GM21526 (cell line): ENCODE data around the gene C5orf46.

Source experiments
- ATAC-seq: cut with Tn5 transposase; IDR thresholded peaks from one replicate; pipeline ENCODE4 v1.9.1; 2021; ENCODE audit warnings: moderate library complexity; ENCODE audit not compliant: unreplicated experiment, low FRiP score

Gene C5orf46

GRCh38 chr5:147863454-147864158 lies 42.7 kb downstream of the C5orf46 start:
- no peak for ATAC-seq

- ATAC-seq, result no peak
Observed at GRCh38 chr5:147860641-147861025, 45.7 kb downstream of the C5orf46 start.

GRCh38 chr5:147859962-147860640 lies 46.2 kb downstream of the C5orf46 start:
- no peak for ATAC-seq

- no peak for ATAC-seq
Observed at GRCh38 chr5:147858565-147858964, 47.8 kb downstream of the C5orf46 start.

GRCh38 chr5:147857302-147858129 lies 48.8 kb downstream of the C5orf46 start:
- peak; percentile 96 for ATAC-seq

GRCh38 chr5:147856801-147857200 lies 49.5 kb downstream of the C5orf46 start:
- ATAC-seq, result no peak

GRCh38 chr5:147855774-147856069 lies 50.6 kb downstream of the C5orf46 start:
- ATAC-seq, result no peak

GRCh38 chr5:147854894-147855773 lies 51.2 kb downstream of the C5orf46 start:
- no peak for ATAC-seq

- no peak for ATAC-seq
Observed at GRCh38 chr5:147854331-147854730, 52.0 kb downstream of the C5orf46 start.

- ATAC-seq, result no peak
Observed at GRCh38 chr5:147853372-147853987, 52.9 kb downstream of the C5orf46 start.

GRCh38 chr5:147852365-147852764 lies 54.0 kb downstream of the C5orf46 start:
- ATAC-seq, result no peak

- no peak for ATAC-seq
Observed at GRCh38 chr5:147851578-147851977, 54.8 kb downstream of the C5orf46 start.

GRCh38 chr5:147849226-147849625 lies 57.1 kb downstream of the C5orf46 start:
- ATAC-seq, result no peak

- ATAC-seq, result no peak
Observed at GRCh38 chr5:147845618-147846017, 60.7 kb downstream of the C5orf46 start.

GRCh38 chr5:147844846-147845245 lies 61.5 kb downstream of the C5orf46 start:
- ATAC-seq, result no peak

- ATAC-seq, result no peak
Observed at GRCh38 chr5:147842869-147843268, 63.5 kb downstream of the C5orf46 start.
